Measurements from ENCODE around the gene RSRP1.
"Not testable (repeated sequence)": the region's sequence is repeated elsewhere in the genome, so short reads cannot be mapped to it uniquely, and the experiment has no call there.

RSRP1 gene

GRCh38 chr1:25247024-25247828 is at the start of gene RSRP1:
TSS of gene RSRP1 (minus strand) at chr1:25247454. CDS start at chr1:25246963, 491 bp downstream.
- peak; percentile 88 for DNase-seq

- not testable (repeated sequence) for DNase-seq
These were observed 49.2 kb upstream of the RSRP1 start for GRCh38 chr1:25296501-25296900.

- not testable (repeated sequence) for DNase-seq
These were observed 47.9 kb upstream of the RSRP1 start for GRCh38 chr1:25294889-25295826.

GRCh38 chr1:25293426-25293825 is 46.2 kb upstream of the RSRP1 start:
- not testable (repeated sequence) for DNase-seq

GRCh38 chr1:25290043-25290442 is 42.8 kb upstream of the RSRP1 start:
- not testable (repeated sequence) for DNase-seq

- not testable (repeated sequence) for DNase-seq
These were observed 41.4 kb upstream of the RSRP1 start for GRCh38 chr1:25288573-25289101.

- DNase-seq: not testable (repeated sequence)
These were observed 39.9 kb upstream of the RSRP1 start for GRCh38 chr1:25287164-25287563.

GRCh38 chr1:25285862-25286261 is 38.6 kb upstream of the RSRP1 start:
- DNase-seq: not testable (repeated sequence)

- not testable (repeated sequence) for DNase-seq
These were observed 32.4 kb upstream of the RSRP1 start for GRCh38 chr1:25279693-25280111.

GRCh38 chr1:25278790-25279189 is 31.5 kb upstream of the RSRP1 start:
- not testable (repeated sequence) for DNase-seq

- DNase-seq: not testable (repeated sequence)
These were observed 31.1 kb upstream of the RSRP1 start for GRCh38 chr1:25278358-25278757.

- not testable (repeated sequence) for DNase-seq
These were observed 30.0 kb upstream of the RSRP1 start for GRCh38 chr1:25277295-25277694.

- not testable (repeated sequence) for DNase-seq
These were observed 28.4 kb upstream of the RSRP1 start for GRCh38 chr1:25275648-25276047.

GRCh38 chr1:25272238-25272637 is 25.0 kb upstream of the RSRP1 start, which contains the start of gene RHD:
TSS of gene RHD (plus strand) at chr1:25272509. CDS start at chr1:25272548, 39 bp downstream.
- not testable (repeated sequence) for DNase-seq

GRCh38 chr1:25268143-25268760 is 21.0 kb upstream of the RSRP1 start:
- DNase-seq: not testable (repeated sequence)

GRCh38 chr1:25267288-25268142 is 20.3 kb upstream of the RSRP1 start:
- not testable (repeated sequence) for DNase-seq

GRCh38 chr1:25266554-25267287 is 19.5 kb upstream of the RSRP1 start:
- not testable (repeated sequence) for DNase-seq

GRCh38 chr1:25260336-25260735 is 13.1 kb upstream of the RSRP1 start:
- not testable (repeated sequence) for DNase-seq

GRCh38 chr1:25259813-25260212 is 12.6 kb upstream of the RSRP1 start:
- not testable (repeated sequence) for DNase-seq

- DNase-seq: no peak
These were observed 9.9 kb upstream of the RSRP1 start for GRCh38 chr1:25257196-25257595.

GRCh38 chr1:25256578-25256965 is 9.3 kb upstream of the RSRP1 start:
- no peak for DNase-seq

Data from 8988T (cell line).